Activated CD4-positive, alpha-beta T cell treated with anti-CD3 and anti-CD28 coated beads for 36 hours (primary cell): Measurements from ENCODE around the gene TNPO1. TPM values are rescaled to one million over a fixed set of nuclear protein-coding genes. Genes with fewer than 3 reads are reported as not detected.

Experiments used
- ATAC-seq: fragments of 200-7000 bp; cut with Tn5 transposase; one replicate; pipeline ENCODE4 v1.10.0; 2021; ENCODE audit warnings: mild to moderate bottlenecking, moderate library complexity
- CTCF ChIA-PET: fragments of 350-600 bp; sonication (Branson Sonifier 250); formaldehyde crosslinking; loops from one replicate; lab custom pipeline; 2021; ENCODE audit warnings: antibody characterized with exemption; lab: Charles Lee
- POLR2A ChIA-PET: fragments of 350-600 bp; sonication (Branson Sonifier 250); formaldehyde crosslinking; loops from one replicate; lab custom pipeline; 2021; ENCODE audit warnings: antibody characterized with exemption, inconsistent platforms; lab: Charles Lee
- DNase-seq: peaks from one replicate; pipeline ENCODE4 v3.0.0-alpha.2; 2020
- H3K27ac Mint-ChIP-seq: one replicate; pipeline ENCODE4 v1.8.0; 2021; ENCODE audit warnings: mixed read lengths
- H3K27me3 Mint-ChIP-seq: one replicate; pipeline ENCODE4 v1.8.0; 2021; ENCODE audit warnings: mixed read lengths
- H3K36me3 Mint-ChIP-seq: one replicate; pipeline ENCODE4 v1.8.0; 2021; ENCODE audit warnings: low read depth, mixed read lengths
- H3K4me1 Mint-ChIP-seq: one replicate; pipeline ENCODE4 v1.8.0; 2021; ENCODE audit warnings: mixed read lengths
- H3K4me3 Mint-ChIP-seq: one replicate; pipeline ENCODE4 v1.8.0; 2021; ENCODE audit warnings: mild to moderate bottlenecking, moderate library complexity, mixed read lengths
- H3K9me3 Mint-ChIP-seq: one replicate; pipeline ENCODE4 v1.8.0; 2021; ENCODE audit warnings: low read depth, mixed read lengths
- intact Hi-C, 2 experiments: fragments of 100-400 bp; cut with DNase I in 1 of 2; cut with micrococcal nuclease in 1 of 2; formaldehyde crosslinking; loops; one replicate each; pipeline versions ENCODE4 v1.14.2 to v1.15.1; 2022 to 2024; cut with DNase I, micrococcal nuclease
- total RNA-seq, 2 experiments: library from RNA; stranded (reverse); gene quantifications; one replicate each; pipeline ENCODE4 v1.2.3, GENCODE V29; 2021

TNPO1 gene
- total RNA-seq, 2 experiments from 2014 or later: 107 to 162 TPM

GRCh38 chr5:72841756-72842535 lies 25.5 kb downstream of the TNPO1 start:
- Mint-ChIP-seq H3K27ac (no peak overlapping the region), H3K4me3 (no peak overlapping the region), H3K4me1 (peaks cover 25% of the 10 kb centered on the region), H3K27me3 (no peaks in the 10 kb centered on the region), H3K9me3 (no peaks in the 10 kb centered on the region), H3K36me3 (no peaks in the 10 kb centered on the region)
- ATAC-seq: no peak
- CTCF ChIA-PET: interaction anchor here (0.7 to 1.9 kb wide), 5 partner anchors 13 to 233 kb away, joined by 3 to 7 read pairs (median 3); partner anchors contain the start of gene TNPO1
- no peak for DNase-seq
- POLR2A ChIA-PET: interaction anchor here (0.9 kb wide), 1 partner anchor 25 kb away, joined by 3 read pairs; no protein-coding TSS in a partner anchor
- intact Hi-C loops: no loop called here

GRCh38 chr5:72842816-72843215 lies 26.4 kb downstream of the TNPO1 start:
- no peaks in the 10 kb centered on the region for H3K9me3 Mint-ChIP-seq
- peak; percentile 32 for DNase-seq
- H3K4me3 Mint-ChIP-seq: no peak overlapping the region
- peaks cover 33% of the 10 kb centered on the region for H3K4me1 Mint-ChIP-seq
- no peaks in the 10 kb centered on the region for H3K36me3 Mint-ChIP-seq
- ChIA-PET CTCF (interaction anchor here (0.9 to 1.9 kb wide), 3 partner anchors 17 to 234 kb away, joined by 3 to 5 read pairs (median 3); partner anchors contain the start of gene TNPO1), POLR2A (interaction anchor here (0.9 kb wide), 1 partner anchor 26 kb away, joined by 3 read pairs; no protein-coding TSS in a partner anchor)
- H3K27ac Mint-ChIP-seq: no peak overlapping the region
- intact Hi-C loops: loop anchor here in 1 of 2 experiments (1.0 kb wide), 1 partner anchor 232 kb away; no protein-coding TSS in a partner anchor
- ATAC-seq: peak; percentile 95
- H3K27me3 Mint-ChIP-seq: no peaks in the 10 kb centered on the region

- Mint-ChIP-seq H3K4me1 (peaks cover 31% of the 10 kb centered on the region), H3K27me3 (no peaks in the 10 kb centered on the region), H3K4me3 (no peak overlapping the region), H3K27ac (no peak overlapping the region), H3K9me3 (no peaks in the 10 kb centered on the region), H3K36me3 (peaks cover 7% of the 10 kb centered on the region)
- ChIA-PET CTCF (interaction anchor here (0.6 to 2.3 kb wide), 4 partner anchors 23 to 483 kb away, joined by 3 to 5 read pairs (median 4); no protein-coding TSS in a partner anchor), POLR2A (no interaction called here)
- intact Hi-C loops: no loop called here
- DNase-seq: no peak
- ATAC-seq: no peak
Observed at GRCh38 chr5:72844218-72844603, 27.8 kb downstream of the TNPO1 start.

- Mint-ChIP-seq H3K4me3 (no peak overlapping the region), H3K27me3 (no peaks in the 10 kb centered on the region), H3K27ac (no peak overlapping the region), H3K4me1 (peaks cover 41% of the 10 kb centered on the region), H3K36me3 (peaks cover 18% of the 10 kb centered on the region), H3K9me3 (no peaks in the 10 kb centered on the region)
- no peak for DNase-seq
- POLR2A ChIA-PET: no interaction called here
- CTCF ChIA-PET: interaction anchor here (0.7 to 2.3 kb wide), 3 partner anchors 25 to 53 kb away, joined by 3 to 5 read pairs (median 3); no protein-coding TSS in a partner anchor
- intact Hi-C loops: loop anchor here in 1 of 2 experiments (5.0 kb wide), 1 partner anchor 524 kb away; the partner anchor contains the start of genes MRPS27 and PTCD2
- no peak for ATAC-seq
Observed at GRCh38 chr5:72845889-72846288, 29.4 kb downstream of the TNPO1 start.

GRCh38 chr5:72846483-72846882 lies 30.0 kb downstream of the TNPO1 start:
- CTCF ChIA-PET: interaction anchor here (0.6 to 2.3 kb wide), 3 partner anchors 23 to 28 kb away, joined by 3 to 5 read pairs (median 3); no protein-coding TSS in a partner anchor
- intact Hi-C loops: loop anchor here in 1 of 2 experiments (5.0 kb wide), 1 partner anchor 524 kb away; the partner anchor contains the start of genes MRPS27 and PTCD2
- no peaks in the 10 kb centered on the region for H3K9me3 Mint-ChIP-seq
- no peak for ATAC-seq
- peaks cover 19% of the 10 kb centered on the region for H3K36me3 Mint-ChIP-seq
- peaks cover 43% of the 10 kb centered on the region for H3K4me1 Mint-ChIP-seq
- no peak overlapping the region for H3K4me3 Mint-ChIP-seq
- H3K27ac Mint-ChIP-seq: no peak overlapping the region
- DNase-seq: no peak
- POLR2A ChIA-PET: no interaction called here
- no peaks in the 10 kb centered on the region for H3K27me3 Mint-ChIP-seq

GRCh38 chr5:72847439-72847838 lies 31.0 kb downstream of the TNPO1 start:
- Mint-ChIP-seq H3K27me3 (no peaks in the 10 kb centered on the region), H3K36me3 (peaks cover 24% of the 10 kb centered on the region), H3K4me3 (peak overlapping the region; percentile 92), H3K9me3 (no peaks in the 10 kb centered on the region), H3K27ac (peak overlapping the region; percentile 97), H3K4me1 (peaks cover 46% of the 10 kb centered on the region)
- intact Hi-C loops: loop anchor here in 1 of 2 experiments (5.0 kb wide), 1 partner anchor 525 kb away; the partner anchor contains the start of genes MRPS27 and PTCD2
- ChIA-PET CTCF (interaction anchor here (0.6 to 1.1 kb wide), 2 partner anchors 29 to 228 kb away, joined by 3 read pairs; no protein-coding TSS in a partner anchor), POLR2A (no interaction called here)
- no peak for ATAC-seq
- DNase-seq: no peak

GRCh38 chr5:72847989-72848473 lies 31.6 kb downstream of the TNPO1 start:
- peak; percentile 88 for ATAC-seq
- intact Hi-C loops: loop anchor here (1.0 to 5.0 kb wide), 7 partner anchors 31 to 650 kb away; partner anchors contain the start of genes MRPS27 (in 2 of the 2), PTCD2 (in 2 of the 2), BTF3 (in 1 of the 2) and TNPO1 (in 1 of the 2)
- CTCF ChIA-PET: no interaction called here
- Mint-ChIP-seq H3K9me3 (no peaks in the 10 kb centered on the region), H3K4me1 (peaks cover 45% of the 10 kb centered on the region), H3K36me3 (peaks cover 27% of the 10 kb centered on the region), H3K27ac (peak overlapping the region; percentile 97), H3K27me3 (no peaks in the 10 kb centered on the region), H3K4me3 (peak overlapping the region; percentile 92)
- POLR2A ChIA-PET: interaction anchor here (1.0 kb wide), 1 partner anchor 9 kb away, joined by 4 read pairs; no protein-coding TSS in a partner anchor
- peak; percentile 92 for DNase-seq

- DNase-seq: peak; percentile 66
- peaks cover 34% of the 10 kb centered on the region for H3K36me3 Mint-ChIP-seq
- no peaks in the 10 kb centered on the region for H3K27me3 Mint-ChIP-seq
- ChIA-PET POLR2A (interaction anchor here (0.6 to 1.5 kb wide), 5 partner anchors 8 to 529 kb away, joined by 3 to 4 read pairs (median 3); partner anchors contain the start of genes MRPS27 and PTCD2), CTCF (interaction anchor here (0.7 to 2.7 kb wide), 5 partner anchors 19 to 362 kb away, joined by 3 to 11 read pairs (median 4); no protein-coding TSS in a partner anchor)
- H3K4me1 Mint-ChIP-seq: peaks cover 53% of the 10 kb centered on the region
- H3K9me3 Mint-ChIP-seq: no peaks in the 10 kb centered on the region
- ATAC-seq: peak; percentile 56
- H3K4me3 Mint-ChIP-seq: peak overlapping the region; percentile 92
- H3K27ac Mint-ChIP-seq: peak overlapping the region; percentile 97
- intact Hi-C loops: loop anchor here (1.0 to 5.0 kb wide), 7 partner anchors 31 to 650 kb away; partner anchors contain the start of genes MRPS27 (in 2 of the 2), PTCD2 (in 2 of the 2), BTF3 (in 1 of the 2) and TNPO1 (in 1 of the 2)
Observed at GRCh38 chr5:72848474-72849428, 32.3 kb downstream of the TNPO1 start.

- intact Hi-C loops: loop anchor here (2.0 to 5.0 kb wide), 2 partner anchors 105 to 527 kb away; partner anchors contain the start of genes MRPS27 (in 1 of the 2) and PTCD2 (in 1 of the 2)
- DNase-seq: no peak
- POLR2A ChIA-PET: interaction anchor here (0.6 to 1.5 kb wide), 6 partner anchors 9 to 1345 kb away, joined by 3 to 6 read pairs (median 4); no protein-coding TSS in a partner anchor
- H3K27ac Mint-ChIP-seq: peak overlapping the region; percentile 88
- no peak for ATAC-seq
- no peaks in the 10 kb centered on the region for H3K27me3 Mint-ChIP-seq
- H3K9me3 Mint-ChIP-seq: no peaks in the 10 kb centered on the region
- H3K36me3 Mint-ChIP-seq: peaks cover 40% of the 10 kb centered on the region
- CTCF ChIA-PET: interaction anchor here (0.7 to 2.7 kb wide), 6 partner anchors 14 to 362 kb away, joined by 3 to 11 read pairs (median 4); no protein-coding TSS in a partner anchor
- H3K4me3 Mint-ChIP-seq: peak overlapping the region; percentile 88
- H3K4me1 Mint-ChIP-seq: peaks cover 54% of the 10 kb centered on the region
Observed at GRCh38 chr5:72849546-72849945, 33.1 kb downstream of the TNPO1 start.
